PC-3 (cell line): ENCODE data around the gene NRARP. TPM values are rescaled to one million over a fixed set of nuclear protein-coding genes. Genes with fewer than 3 reads are reported as not detected.
"Not testable (repeated sequence)": the region's sequence is repeated elsewhere in the genome, so short reads cannot be mapped to it uniquely, and the experiment has no call there.

Source experiments
- ATAC-seq: fragments of 200-7000 bp; cut with Tn5 transposase; 2 replicates; pipeline ENCODE4 v1.9.1; 2020; ENCODE audit warnings: mild to moderate bottlenecking, moderate library complexity
- BruUV-seq: library from RNA; stranded (reverse); fragments of 400-500 nt; replicated peaks from 2 replicates; lab custom pipeline; 2021; lab: Mats Ljungman, UMichigan
- CTCF ChIA-PET: fragments of 300-600 bp; sonication (Branson Sonifier 250); formaldehyde crosslinking; loops from one replicate; lab custom pipeline; 2022; ENCODE audit warnings: antibody characterized with exemption; lab: Charles Lee
- POLR2A ChIA-PET: fragments of 300-600 bp; sonication (Branson Sonifier 250); formaldehyde crosslinking; loops from one replicate; lab custom pipeline; 2022; ENCODE audit warnings: antibody characterized with exemption; ENCODE audit not compliant: unreplicated experiment; lab: Charles Lee
- DNase-seq: peaks from one replicate; pipeline ENCODE4 v3.0.0-alpha.2; 2015
- H2AFZ ChIP-seq: fragments of 300-600 bp; sonication (generic); 2 replicates; pipeline ENCODE4 v1.6.0; 2016; ENCODE audit warnings: antibody characterized with exemption, low read length
- H3F3A ChIP-seq: fragments of 300-600 bp; sonication (generic); one replicate; pipeline ENCODE4 v1.6.0; 2017; ENCODE audit warnings: antibody characterized with exemption, low read length, control low read depth, mild to moderate bottlenecking; ENCODE audit not compliant: unreplicated experiment
- H3K27ac ChIP-seq: fragments of 300-600 bp; sonication (generic); 2 replicates; pipeline ENCODE4 v1.5.1; 2016; ENCODE audit warnings: mild to moderate bottlenecking, low read length
- H3K27me3 ChIP-seq: fragments of 300-600 bp; sonication (generic); 2 replicates; pipeline ENCODE4 v1.6.1; 2016; ENCODE audit warnings: low read length, mixed read lengths
- H3K36me3 ChIP-seq: fragments of 300-600 bp; sonication (generic); 2 replicates; pipeline ENCODE4 v1.6.1; 2016; ENCODE audit warnings: low read depth, mixed run types, low read length, mixed read lengths
- H3K4me1 ChIP-seq: fragments of 300-600 bp; sonication (generic); 2 replicates; pipeline ENCODE4 v1.5.1; 2016; ENCODE audit warnings: low read length; ENCODE audit not compliant: insufficient read depth
- H3K4me2 ChIP-seq: fragments of 300-600 bp; sonication (generic); 2 replicates; pipeline ENCODE4 v1.6.0; 2016; ENCODE audit warnings: low read length
- H3K4me3 ChIP-seq: fragments of 300-600 bp; sonication (generic); 2 replicates; pipeline ENCODE4 v1.5.1; 2016; ENCODE audit warnings: mild to moderate bottlenecking, low read length, mixed read lengths
- H3K79me2 ChIP-seq: fragments of 300-600 bp; sonication (generic); 2 replicates; pipeline ENCODE4 v1.6.1; 2017; ENCODE audit warnings: low read length, mixed read lengths
- H3K9ac ChIP-seq: fragments of 300-600 bp; sonication (generic); 2 replicates; pipeline ENCODE4 v1.6.0; 2016; ENCODE audit warnings: mild to moderate bottlenecking, low read length
- H3K9me2 ChIP-seq: fragments of 300-600 bp; sonication (generic); replicated peaks from 2 replicates; pipeline ENCODE4 v1.6.1; 2016; ENCODE audit warnings: mixed run types, low read length, mixed read lengths
- H3K9me3 ChIP-seq: fragments of 300-600 bp; sonication (generic); 2 replicates; pipeline ENCODE4 v1.6.1; 2016; ENCODE audit warnings: low read length, mixed read lengths
- H4K20me1 ChIP-seq: fragments of 300-600 bp; sonication (generic); 2 replicates; pipeline ENCODE4 v1.6.1; 2016; ENCODE audit warnings: low read length, mixed read lengths
- CTCF ChIP-seq: fragments of 300-600 bp; sonication (generic); conservative IDR thresholded peaks from 2 replicates; pipeline ENCODE4 v1.5.1; 2017; ENCODE audit warnings: antibody characterized with exemption, low read depth, mild to moderate bottlenecking, low read length
- EZH2 ChIP-seq: fragments of 300-600 bp; sonication (generic); IDR thresholded peaks from one replicate; pipeline ENCODE4 v1.6.1; 2017; ENCODE audit warnings: antibody characterized with exemption, mild to moderate bottlenecking, low read length; ENCODE audit not compliant: unreplicated experiment
- EZH2phosphoT487 ChIP-seq: fragments of 300-600 bp; sonication (generic); IDR thresholded peaks from 2 replicates; pipeline ENCODE4 v1.6.1; 2018; ENCODE audit warnings: mild to moderate bottlenecking, antibody characterized with exemption, low read length, borderline replicate concordance
- intact Hi-C: fragments of 100-400 bp; cut with micrococcal nuclease; formaldehyde crosslinking; loops from 2 replicates; pipeline ENCODE4 v1.9.0; 2023
- total RNA-seq: library from RNA; depleted of rRNA; stranded (reverse); fragments of >200 nt; gene quantifications from 2 replicates; pipeline ENCODE4 v1.2.3, GENCODE V29; 2014

NRARP gene
- total RNA-seq, 1 experiment from 2014 or later = 36.8 TPM

GRCh38 chr9:137347928-137348327 is 45.9 kb upstream of the NRARP start:
- no TSS peak for BruUV-seq
- Histone ChIP-seq H3K36me3 (no peaks in the 10 kb centered on the region), H3K4me2 (no peak overlapping the region), H3K27ac (no peak overlapping the region), H3K9ac (no peak overlapping the region), H3K79me2 (no peaks in the 10 kb centered on the region), H3K9me3 (no peaks in the 10 kb centered on the region), H2AFZ (no peak overlapping the region), H3F3A (no peaks in the 10 kb centered on the region), H3K27me3 (no peaks in the 10 kb centered on the region), H3K4me1 (no peaks in the 10 kb centered on the region), H4K20me1 (no peaks in the 10 kb centered on the region), H3K9me2 (no peaks in the 10 kb centered on the region), H3K4me3 (no peak overlapping the region)
- TF ChIP-seq CTCF (no peak), EZH2 (no peak), EZH2phosphoT487 (no peak)
- no peak for ATAC-seq
- POLR2A ChIA-PET = no interaction called here
- CTCF ChIA-PET = no interaction called here
- DNase-seq = no peak
- intact Hi-C loops = no loop called here

- intact Hi-C loops = no loop called here
These were observed 40.4 kb upstream of the NRARP start for GRCh38 chr9:137342482-137342881.

GRCh38 chr9:137341227-137341626 is 39.2 kb upstream of the NRARP start:
- Histone ChIP-seq H3K36me3 (no peaks in the 10 kb centered on the region), H3K9me3 (no peaks in the 10 kb centered on the region), H3K9ac (no peak overlapping the region), H3F3A (no peaks in the 10 kb centered on the region), H2AFZ (no peak overlapping the region), H3K9me2 (no peaks in the 10 kb centered on the region), H3K4me1 (no peaks in the 10 kb centered on the region), H3K4me2 (no peak overlapping the region), H3K27ac (no peak overlapping the region), H3K4me3 (no peak overlapping the region), H4K20me1 (no peaks in the 10 kb centered on the region), H3K27me3 (no peaks in the 10 kb centered on the region), H3K79me2 (no peaks in the 10 kb centered on the region)
- CTCF ChIA-PET = no interaction called here
- POLR2A ChIA-PET = no interaction called here
- DNase-seq (no peak), ATAC-seq (no peak)
- TF ChIP-seq CTCF (no peak), EZH2phosphoT487 (no peak), EZH2 (no peak)
- intact Hi-C loops = no loop called here
- no TSS peak for BruUV-seq

More at GRCh38 chr9:137342482-137342881, 40.4 kb upstream of the NRARP start:
- no peaks in the 10 kb centered on the region for H4K20me1 ChIP-seq
- no peaks in the 10 kb centered on the region for H3K79me2 ChIP-seq
- no peak overlapping the region for H3K27ac ChIP-seq
- no peaks in the 10 kb centered on the region for H3K36me3 ChIP-seq
- ChIA-PET POLR2A (no interaction called here), CTCF (no interaction called here)
- no peak overlapping the region for H3K4me2 ChIP-seq
- no peaks in the 10 kb centered on the region for H3K4me1 ChIP-seq
- H3K9ac ChIP-seq = no peak overlapping the region
- no TSS peak for BruUV-seq
- H3K9me2 ChIP-seq = no peaks in the 10 kb centered on the region
- H3K9me3 ChIP-seq = no peaks in the 10 kb centered on the region
- H2AFZ ChIP-seq = no peak overlapping the region
- no peak for ATAC-seq
- no peak for DNase-seq
- no peaks in the 10 kb centered on the region for H3F3A ChIP-seq
- H3K4me3 ChIP-seq = no peak overlapping the region
- no peak for TF ChIP-seq CTCF
- TF ChIP-seq EZH2 = no peak
- no peak for TF ChIP-seq EZH2phosphoT487
- H3K27me3 ChIP-seq = no peaks in the 10 kb centered on the region

- H3K9me2 ChIP-seq, intact Hi-C loops, H3K4me3 ChIP-seq, H3K27ac ChIP-seq, DNase-seq, H3K4me2 ChIP-seq, BruUV-seq, H3K79me2 ChIP-seq, H3K27me3 ChIP-seq, H3K9me3 ChIP-seq, H3K9ac ChIP-seq, ATAC-seq, H2AFZ ChIP-seq, POLR2A ChIA-PET, CTCF ChIA-PET, H4K20me1 ChIP-seq, H3K4me1 ChIP-seq, H3K36me3 ChIP-seq, H3F3A ChIP-seq: not testable (repeated sequence)
These were observed 37.9 kb upstream of the NRARP start for GRCh38 chr9:137339908-137340462.
